Endothelial cell of umbilical vein (primary cell): ENCODE measurements around the gene OGG1. TPM values are rescaled to one million over a fixed set of nuclear protein-coding genes. Genes with fewer than 3 reads are reported as not detected.

Experiments
- BruUV-seq: library from RNA; stranded (reverse); fragments of 400-500 nt; replicated peaks from 2 replicates; lab custom pipeline; 2021; lab: Mats Ljungman, UMichigan
- CTCF ChIA-PET: fragments of 300-600, 350-600 bp; sonication (Branson Sonifier 250); formaldehyde crosslinking; loops from one replicate; lab custom pipeline; 2021; ENCODE audit warnings: antibody characterized with exemption, inconsistent platforms; lab: Charles Lee
- POLR2A ChIA-PET: fragments of 300-600, 350-600 bp; sonication (Branson Sonifier 250); formaldehyde crosslinking; loops from one replicate; lab custom pipeline; 2021; ENCODE audit warnings: antibody characterized with exemption, inconsistent platforms; lab: Charles Lee
- DNase-seq: peaks from one replicate; pipeline ENCODE4 v3.0.0-alpha.2; 2011; ENCODE audit warnings: low read depth, low spot score
- FAIRE-seq: peaks from 2 replicates; lab custom pipeline; 2011; peaks lifted over from hg19 to GRCh38; lab: Jason Lieb, UNC
- H2AFZ ChIP-seq: 2 replicates; pipeline ENCODE4 v1.6.0; 2012; ENCODE audit warnings: low read depth, low read length, control low read depth, inconsistent platforms
- H3K27ac ChIP-seq: 2 replicates; pipeline ENCODE4 v1.5.1; 2011; ENCODE audit warnings: low read depth, mild to moderate bottlenecking, control low read depth, low read length, moderate library complexity; ENCODE audit not compliant: insufficient read depth
- H3K27me3 ChIP-seq, 2 experiments: 2 replicates each; pipeline versions ENCODE4 v1.6.0 to v1.6.1; 2011; ENCODE audit warnings: low read length in 2 of 2, mixed read lengths in 1 of 2; ENCODE audit not compliant: control insufficient read depth in 2 of 2, insufficient read depth in 2 of 2
- H3K36me3 ChIP-seq, 2 experiments: 2 replicates in 1 of 2; 3 replicates in 1 of 2; pipeline ENCODE4 v1.5.1; 2011; ENCODE audit warnings: low read length in 2 of 2, mild to moderate bottlenecking in 1 of 2, moderate library complexity in 1 of 2; ENCODE audit not compliant: control insufficient read depth in 2 of 2, insufficient read depth in 2 of 2; ENCODE audit errors: extremely low read depth in 1 of 2
- H3K4me1 ChIP-seq: 3 replicates; pipeline ENCODE4 v1.5.1; 2011; ENCODE audit warnings: mild to moderate bottlenecking, low read length; ENCODE audit not compliant: control insufficient read depth, insufficient read depth; ENCODE audit errors: extremely low read depth
- H3K4me2 ChIP-seq: 2 replicates; pipeline ENCODE4 v1.6.1; 2011; ENCODE audit warnings: low read length, control low read depth, mixed read lengths; ENCODE audit not compliant: insufficient read depth
- H3K4me3 ChIP-seq, 3 experiments: fragments of 200-600 bp in 1 of 3; sonication (generic), shearing (Covaris generic) in 1 of 3; replicated peaks in 1 of 3; 2 replicates each; pipeline ENCODE4 v1.5.1; 2011 to 2016; ENCODE audit warnings: control low read depth in 3 of 3, low read length in 3 of 3, mild to moderate bottlenecking in 2 of 3, inconsistent platforms in 1 of 3, low read depth in 1 of 3, moderate library complexity in 1 of 3; ENCODE audit not compliant: insufficient read depth in 1 of 3
- H3K79me2 ChIP-seq: 2 replicates; pipeline ENCODE4 v1.6.0; 2012; ENCODE audit warnings: low read length, inconsistent platforms; ENCODE audit not compliant: control insufficient read depth, insufficient read depth
- H3K9ac ChIP-seq: replicated peaks from 2 replicates; pipeline ENCODE3; 2011; ENCODE audit warnings: low read length, control low read depth; ENCODE audit not compliant: insufficient read depth; ENCODE audit errors: extremely low read depth
- H3K9me1 ChIP-seq: replicated peaks from 3 replicates; pipeline ENCODE4 v1.6.0; 2011; ENCODE audit warnings: mild to moderate bottlenecking, low read length; ENCODE audit not compliant: control insufficient read depth, insufficient read depth; ENCODE audit errors: extremely low read depth
- H3K9me3 ChIP-seq: replicated peaks from 2 replicates; pipeline ENCODE4 v1.5.1; 2012; ENCODE audit warnings: low read length, inconsistent platforms; ENCODE audit not compliant: control insufficient read depth, insufficient read depth
- H4K20me1 ChIP-seq: replicated peaks from 2 replicates; pipeline ENCODE3; 2011; ENCODE audit warnings: mild to moderate bottlenecking, low read length; ENCODE audit not compliant: control insufficient read depth, insufficient read depth; ENCODE audit errors: extremely low read depth
- EZH2 ChIP-seq: IDR thresholded peaks from 2 replicates; pipeline ENCODE4 v1.6.1; 2012; ENCODE audit warnings: borderline replicate concordance, low read depth, mild to moderate bottlenecking, moderate library complexity, low read length, inconsistent platforms; ENCODE audit not compliant: severe bottlenecking
- FOS ChIP-seq: IDR thresholded peaks from 2 replicates; pipeline ENCODE4 v1.6.1; 2011; ENCODE audit warnings: mild to moderate bottlenecking, low read length, moderate library complexity, borderline replicate concordance; ENCODE audit not compliant: insufficient read depth
- GATA2 ChIP-seq: IDR thresholded peaks from 2 replicates; pipeline ENCODE4 v1.7.0; 2011; ENCODE audit warnings: low read depth, mild to moderate bottlenecking, moderate library complexity, mixed read lengths, low read length; ENCODE audit not compliant: insufficient read length, insufficient read depth
- JUN ChIP-seq: IDR thresholded peaks from 2 replicates; pipeline ENCODE4 v1.6.1; 2011; ENCODE audit warnings: borderline replicate concordance, low read depth; ENCODE audit not compliant: insufficient read length, insufficient read depth
- MAX ChIP-seq: IDR thresholded peaks from 2 replicates; pipeline ENCODE4 v1.6.1; 2011; ENCODE audit not compliant: insufficient read depth, insufficient read length
- MYC ChIP-seq: IDR thresholded peaks from one replicate; pipeline ENCODE4 v1.6.1; 2011; ENCODE audit warnings: mild to moderate bottlenecking, low read depth, low read length
- POLR2A ChIP-seq: IDR thresholded peaks from 2 replicates; pipeline ENCODE4 v1.6.1; 2012; ENCODE audit warnings: low read depth, mild to moderate bottlenecking, control low read depth, low read length
- POLR2AphosphoS5 ChIP-seq: IDR thresholded peaks from 2 replicates; pipeline ENCODE4 v1.6.1; 2012; ENCODE audit warnings: low read depth, mild to moderate bottlenecking, control low read depth, low read length, moderate library complexity; ENCODE audit not compliant: insufficient read depth
- dilution Hi-C: fragments of 300-500 bp; cut with MboI; formaldehyde crosslinking; loops from one replicate; pipeline ENCODE4 v1.15.0; 2019; ENCODE audit warnings: low sequenced_read_pairs; ENCODE audit not compliant: extremely low pct_ligation_motif_present
- intact Hi-C: fragments of 100-400 bp; cut with micrococcal nuclease; formaldehyde crosslinking; loops from one replicate; pipeline ENCODE4 v1.10.0; 2022
- polyA plus RNA-seq, 4 experiments: library from polyadenylated mRNA; depleted of rRNA in 3 of 4; stranded (reverse) in 3 of 4; unstranded in 1 of 4; fragments of >200 nt; gene quantifications; 2 replicates each; pipeline versions ENCODE4 v1.2.1 to v1.2.3, GENCODE V29; 2011 to 2012; ENCODE audit warnings: missing spikeins in 1 of 4
- total RNA-seq: library from RNA; stranded (reverse); gene quantifications from 2 replicates; pipeline ENCODE4 v1.2.3, GENCODE V29; 2021
- TF ChIP-seq, protein P1 (sequence below), 2 donors: IDR thresholded peaks; 1 replicate in 1 of 2; 2 replicates in 1 of 2; pipeline ENCODE4 v1.5.1; 2011; ENCODE audit warnings: low read length in 2 of 2, mild to moderate bottlenecking in 2 of 2, moderate library complexity in 2 of 2, control low read depth in 1 of 2, inconsistent platforms in 1 of 2, low read depth in 1 of 2; ENCODE audit not compliant: insufficient read depth in 1 of 2; ENCODE audit errors: extremely low read depth in 1 of 2

Gene OGG1
- total and polyA plus RNA-seq, 2 donors (not counting 3 experiments of a cell fraction or from before 2014, with no cell fraction given) = 24.1 to 32.1 TPM

GRCh38 chr3:9716801-9717555, 32.8 kb upstream of the OGG1 start:
- H2AFZ ChIP-seq = no peak overlapping the region
- no peak overlapping the region for H3K4me2 ChIP-seq
- H3K79me2 ChIP-seq = no peaks in the 10 kb centered on the region
- dilution Hi-C loops (no loop called here), intact Hi-C loops (loop anchor here (1.0 to 5.0 kb wide), 4 partner anchors 14 to 229 kb away; partner anchors contain the start of genes ARPC4, BRPF1, CRELD1 and TADA3)
- BruUV-seq = no TSS peak
- H3K4me1 ChIP-seq = no peaks in the 10 kb centered on the region
- POLR2A ChIA-PET = no interaction called here
- no peaks in the 10 kb centered on the region for H3K36me3 ChIP-seq
- H3K4me3 ChIP-seq = no peak overlapping the region
- TF ChIP-seq POLR2A (no peak), EZH2 (no peak), MAX (no peak), FOS (no peak), GATA2 (no peak), MYC (no peak), POLR2AphosphoS5 (no peak), JUN (no peak)
- TF ChIP-seq, protein P1, sequence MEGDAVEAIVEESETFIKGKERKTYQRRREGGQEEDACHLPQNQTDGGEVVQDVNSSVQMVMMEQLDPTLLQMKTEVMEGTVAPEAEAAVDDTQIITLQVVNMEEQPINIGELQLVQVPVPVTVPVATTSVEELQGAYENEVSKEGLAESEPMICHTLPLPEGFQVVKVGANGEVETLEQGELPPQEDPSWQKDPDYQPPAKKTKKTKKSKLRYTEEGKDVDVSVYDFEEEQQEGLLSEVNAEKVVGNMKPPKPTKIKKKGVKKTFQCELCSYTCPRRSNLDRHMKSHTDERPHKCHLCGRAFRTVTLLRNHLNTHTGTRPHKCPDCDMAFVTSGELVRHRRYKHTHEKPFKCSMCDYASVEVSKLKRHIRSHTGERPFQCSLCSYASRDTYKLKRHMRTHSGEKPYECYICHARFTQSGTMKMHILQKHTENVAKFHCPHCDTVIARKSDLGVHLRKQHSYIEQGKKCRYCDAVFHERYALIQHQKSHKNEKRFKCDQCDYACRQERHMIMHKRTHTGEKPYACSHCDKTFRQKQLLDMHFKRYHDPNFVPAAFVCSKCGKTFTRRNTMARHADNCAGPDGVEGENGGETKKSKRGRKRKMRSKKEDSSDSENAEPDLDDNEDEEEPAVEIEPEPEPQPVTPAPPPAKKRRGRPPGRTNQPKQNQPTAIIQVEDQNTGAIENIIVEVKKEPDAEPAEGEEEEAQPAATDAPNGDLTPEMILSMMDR (IDR thresholded peaks at IDR 0.05; ENCODE audit: extremely low read depth in 1 of 2, insufficient read depth in 1 of 2, low read depth in 1 of 2, low read length in 2 of 2) = no peak
- no peak overlapping the region for H3K9ac ChIP-seq
- FAIRE-seq (no peak), DNase-seq (no peak)
- peaks cover 2 to 7% of the 10 kb centered on the region in 2 experiments for H3K27me3 ChIP-seq
- CTCF ChIA-PET = interaction anchor here (1.1 to 3.1 kb wide), 3 partner anchors 11 to 230 kb away, joined by 5 to 21 read pairs (median 15); partner anchors contain the start of gene CRELD1
- no peaks in the 10 kb centered on the region for H4K20me1 ChIP-seq
- no peak overlapping the region for H3K27ac ChIP-seq
- no peaks in the 10 kb centered on the region for H3K9me3 ChIP-seq
- no peaks in the 10 kb centered on the region for H3K9me1 ChIP-seq
